ENCODE data around the gene KIRREL3.

The KIRREL3 gene

GRCh38 chr11:126476266-126476924 lies 524.2 kb downstream of the KIRREL3 start:
- H3K27ac ChIP-seq, result no peak overlapping the region

GRCh38 chr11:126475014-126475991 lies 525.3 kb downstream of the KIRREL3 start:
- no peak for TF ChIP-seq CTCF (conservative IDR thresholded peaks at IDR 0.05)
- H3K27ac ChIP-seq, result no peak overlapping the region

More at GRCh38 chr11:126476266-126476924, 524.2 kb downstream of the KIRREL3 start:
- TF ChIP-seq CTCF (conservative IDR thresholded peaks at IDR 0.05), result no peak

- no peak overlapping the region for H3K27ac ChIP-seq
- TF ChIP-seq CTCF (conservative IDR thresholded peaks at IDR 0.05), result no peak
Observed at GRCh38 chr11:126474220-126474619, 526.4 kb downstream of the KIRREL3 start.

GRCh38 chr11:126473269-126473668 lies 527.3 kb downstream of the KIRREL3 start:
- H3K27ac ChIP-seq, result no peak overlapping the region
- no peak for TF ChIP-seq CTCF (conservative IDR thresholded peaks at IDR 0.05)

GRCh38 chr11:126469311-126469710 lies 531.3 kb downstream of the KIRREL3 start:
- no peak for TF ChIP-seq CTCF (conservative IDR thresholded peaks at IDR 0.05)
- no peak overlapping the region for H3K27ac ChIP-seq

GRCh38 chr11:126468102-126468521 lies 532.5 kb downstream of the KIRREL3 start:
- no peak for TF ChIP-seq CTCF (conservative IDR thresholded peaks at IDR 0.05)
- no peak overlapping the region for H3K27ac ChIP-seq

- TF ChIP-seq CTCF (conservative IDR thresholded peaks at IDR 0.05), result no peak
- H3K27ac ChIP-seq, result no peak overlapping the region
Observed at GRCh38 chr11:126467471-126467870, 533.1 kb downstream of the KIRREL3 start.
